ENCODE data around the gene SLC22A1.

DNA sequence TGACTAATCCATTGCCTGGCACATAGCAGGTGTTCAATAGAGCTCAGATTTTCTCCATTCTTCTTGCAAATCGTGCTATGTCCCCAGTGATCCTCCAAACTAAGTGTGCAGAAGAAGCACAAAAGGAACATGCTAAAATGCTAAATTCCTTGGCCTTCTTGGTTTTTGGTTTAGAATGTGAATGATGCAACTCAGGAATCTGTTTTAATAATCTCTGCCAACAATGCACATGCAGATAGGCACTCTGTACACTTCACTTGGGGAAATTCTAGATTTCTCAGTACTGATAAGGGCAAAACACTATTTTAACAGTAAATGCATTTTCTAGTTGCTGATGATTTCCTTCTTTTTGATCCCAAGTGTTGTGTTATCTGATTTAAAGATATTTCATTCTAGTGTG, 35.2 kb downstream of the SLC22A1 start:
- TF ChIP-seq POLR2AphosphoS2 (IDR thresholded peaks at IDR 0.05; ENCODE audit: low read depth, low read length) (no peak), POLR2A (IDR thresholded peaks at IDR 0.05; ENCODE audit: insufficient read depth in 1 of 2, low read depth in 2 of 2, low read length in 2 of 2) (no peak), ZNF644 (CRISPR knock-in tag; IDR thresholded peaks at IDR 0.05; ENCODE audit: low read depth) (no peak), ZNF256 (CRISPR knock-in tag; conservative IDR thresholded peaks at IDR 0.05) (no peak), ARID2 (CRISPR knock-in tag; IDR thresholded peaks at IDR 0.05; ENCODE audit: borderline replicate concordance) (no peak), NFRKB (IDR thresholded peaks at IDR 0.05) (no peak), ZNF143 (CRISPR knock-in tag; IDR thresholded peaks at IDR 0.05) (no peak)
- TF ChIP-seq, protein P1, sequence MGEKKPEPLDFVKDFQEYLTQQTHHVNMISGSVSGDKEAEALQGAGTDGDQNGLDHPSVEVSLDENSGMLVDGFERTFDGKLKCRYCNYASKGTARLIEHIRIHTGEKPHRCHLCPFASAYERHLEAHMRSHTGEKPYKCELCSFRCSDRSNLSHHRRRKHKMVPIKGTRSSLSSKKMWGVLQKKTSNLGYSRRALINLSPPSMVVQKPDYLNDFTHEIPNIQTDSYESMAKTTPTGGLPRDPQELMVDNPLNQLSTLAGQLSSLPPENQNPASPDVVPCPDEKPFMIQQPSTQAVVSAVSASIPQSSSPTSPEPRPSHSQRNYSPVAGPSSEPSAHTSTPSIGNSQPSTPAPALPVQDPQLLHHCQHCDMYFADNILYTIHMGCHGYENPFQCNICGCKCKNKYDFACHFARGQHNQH (CRISPR knock-in tag; IDR thresholded peaks at IDR 0.05), result no peak

Data from HepG2 (cell line).